K562 (cell line): ENCODE results near the gene PUM2. TPM values are rescaled to one million over a fixed set of nuclear protein-coding genes. Genes with fewer than 3 reads are reported as not detected.
A peak's percentile ranks its signal among the peaks of the same experiment; 100 is the strongest.

Experiments
- ATAC-seq: fragments of 200-7000 bp; cut with Tn5 transposase; 3 replicates; pipeline ENCODE4 v1.9.1; 2020; ENCODE audit warnings: moderate library complexity
- BruUV-seq: library from RNA; stranded (reverse); fragments of 400-500 nt; replicated peaks from 2 replicates; lab custom pipeline; 2021; lab: Mats Ljungman, UMichigan
- CTCF ChIA-PET: fragments of 300-600 bp; formaldehyde crosslinking; extraction: SDS; loops from one replicate; lab custom pipeline; 2021; ENCODE audit warnings: low intra/inter-chr PET ratio; lab: Yijun Ruan, JAX
- POLR2A ChIA-PET: fragments of 300-600, 350-650 bp; sonication (Branson Sonifier 250); formaldehyde crosslinking; extraction: SDS; loops from one replicate; lab custom pipeline; 2021; ENCODE audit warnings: antibody characterized with exemption, inconsistent platforms; lab: Yijun Ruan, JAX
- DNase-seq, 4 experiments: peaks; one replicate each; pipeline versions ENCODE4 v3.0.0 to v3.0.0-alpha.2; 2011 to 2018; ENCODE audit warnings: low spot score in 3 of 4, mixed read lengths in 3 of 4; ENCODE audit errors: extremely low read depth in 1 of 4
- FAIRE-seq: peaks from 2 replicates; lab custom pipeline; 2011; peaks lifted over from hg19 to GRCh38; lab: Jason Lieb, UNC
- H2AFZ ChIP-seq: 2 replicates; pipeline ENCODE4 v1.6.0; 2011; ENCODE audit warnings: low read depth, low read length, control low read depth, inconsistent platforms
- H3K27ac ChIP-seq: fragments of 200-600 bp; 3 replicates; pipeline ENCODE4 v1.8.0; 2011; ENCODE audit warnings: low read depth, mild to moderate bottlenecking, control low read depth, inconsistent platforms, low read length, moderate library complexity, mixed read lengths; ENCODE audit errors: extremely low read depth
- H3K27me3 ChIP-seq, 2 experiments: fragments of 300-600 bp in 1 of 2; 2 replicates in 1 of 2; 3 replicates in 1 of 2; pipeline versions ENCODE4 v1.6.0 to v1.8.0; 2011; ENCODE audit warnings: inconsistent platforms in 2 of 2, low read length in 2 of 2, mild to moderate bottlenecking in 1 of 2, mixed read lengths in 1 of 2, moderate library complexity in 1 of 2; ENCODE audit not compliant: control insufficient read depth in 2 of 2, insufficient read depth in 2 of 2
- H3K36me3 ChIP-seq: fragments of 300-600 bp; 3 replicates; pipeline ENCODE4 v1.8.0; 2011; ENCODE audit warnings: mild to moderate bottlenecking, low read length, inconsistent platforms; ENCODE audit not compliant: control insufficient read depth, insufficient read depth
- H3K4me1 ChIP-seq, 2 experiments: fragments of 200-600 bp in 1 of 2; replicated peaks in 1 of 2; 2 replicates in 1 of 2; 3 replicates in 1 of 2; pipeline versions ENCODE4 v1.5.1 to v1.8.0; 2011; ENCODE audit warnings: inconsistent platforms in 2 of 2, low read length in 2 of 2, mild to moderate bottlenecking in 1 of 2, mixed read lengths in 1 of 2, moderate library complexity in 1 of 2; ENCODE audit not compliant: control insufficient read depth in 2 of 2, insufficient read depth in 2 of 2
- H3K4me2 ChIP-seq: 2 replicates; pipeline ENCODE4 v1.6.1; 2011; ENCODE audit warnings: low read length, control low read depth, inconsistent platforms, mixed read lengths; ENCODE audit not compliant: insufficient read depth
- H3K4me3 ChIP-seq: fragments of 200-600 bp; sonication (generic), shearing (Covaris generic); 2 replicates; pipeline ENCODE4 v1.5.1; 2016; ENCODE audit warnings: control low read depth, inconsistent platforms
- H3K79me2 ChIP-seq: fragments of 200-600 bp; 3 replicates; pipeline ENCODE4 v1.8.0; 2011; ENCODE audit warnings: low read length, inconsistent platforms; ENCODE audit not compliant: control insufficient read depth, insufficient read depth
- H3K9ac ChIP-seq, 2 experiments: 2 replicates each; pipeline versions ENCODE4 v1.6.0 to v1.6.1; 2011; ENCODE audit warnings: low read depth in 2 of 2, low read length in 2 of 2, control low read depth in 1 of 2, inconsistent platforms in 1 of 2, mild to moderate bottlenecking in 1 of 2, mixed read lengths in 1 of 2; ENCODE audit not compliant: insufficient read depth in 1 of 2
- H3K9me1 ChIP-seq: one replicate; pipeline ENCODE4 v1.6.0; 2011; ENCODE audit warnings: inconsistent platforms, mild to moderate bottlenecking, low read length, moderate library complexity; ENCODE audit not compliant: control insufficient read depth, insufficient read depth
- H3K9me3 ChIP-seq: replicated peaks from 2 replicates; pipeline ENCODE4 v1.5.1; 2011; ENCODE audit warnings: low read depth, low read length, inconsistent platforms; ENCODE audit not compliant: control insufficient read depth, insufficient read depth
- H4K20me1 ChIP-seq: replicated peaks from 2 replicates; pipeline ENCODE4 v1.6.1; 2011; ENCODE audit warnings: low read length, inconsistent platforms, mixed read lengths; ENCODE audit not compliant: control insufficient read depth, insufficient read depth
- FOSL1 ChIP-seq: fragments of 200-800 bp; sonication (Bioruptor generic); conservative IDR thresholded peaks from 2 replicates; pipeline ENCODE4 v1.6.1; 2016; ENCODE audit warnings: missing genetic modification characterization, missing compliant biosample characterization
- GTF2E2 ChIP-seq: fragments of 200-800 bp; sonication (Bioruptor generic); IDR thresholded peaks from 2 replicates; pipeline ENCODE4 v1.6.1; 2016; ENCODE audit warnings: missing genetic modification characterization, missing compliant biosample characterization
- HSF4 ChIP-seq: fragments of 250-450 bp; sonication (Bioruptor Pico); IDR thresholded peaks from 2 replicates; pipeline ENCODE4 v2.1.2; 2022; ENCODE audit warnings: mild to moderate bottlenecking, moderate library complexity, borderline replicate concordance
- MEF2D ChIP-seq: conservative IDR thresholded peaks from 2 replicates; pipeline ENCODE4 v1.6.1; 2016; ENCODE audit warnings: low read depth, missing genetic modification characterization, missing compliant biosample characterization
- TBL1XR1 ChIP-seq, 2 experiments: IDR thresholded peaks; 2 replicates each; pipeline ENCODE4 v1.6.1; 2012; ENCODE audit warnings: improper control_type of control experiment in 2 of 2, low read length in 2 of 2, mild to moderate bottlenecking in 1 of 2
- ZFP1 ChIP-seq: fragments of 450-650 bp; formaldehyde crosslinking; IDR thresholded peaks from 2 replicates; pipeline ENCODE4 v1.4.0; 2020; ENCODE audit warnings: mild to moderate bottlenecking, mixed read lengths
- ZNF146 ChIP-seq: IDR thresholded peaks from one replicate; pipeline ENCODE4 v1.6.1; 2018; ENCODE audit warnings: missing compliant biosample characterization; ENCODE audit not compliant: unreplicated experiment
- WGBS: fragments of 100-300 bp; shearing (Covaris generic); methylation state at CpG from one replicate; pipeline ENCODE4 v1.1.6; 2016; ENCODE audit warnings: low coverage, mixed read lengths; ENCODE audit not compliant: insufficient coverage; ENCODE audit errors: missing lambda C conversion rate; 5-methylcytosine and 5-hydroxymethylcytosine counted together
- in situ Hi-C: fragments of 300-500 bp; cut with MboI; formaldehyde crosslinking; loops from 4 replicates; pipeline ENCODE4 v1.15.0; 2018; ENCODE audit warnings: inconsistent platforms, mixed read lengths
- intact Hi-C: fragments of 100-400 bp; cut with micrococcal nuclease; formaldehyde crosslinking; loops from 2 replicates; pipeline ENCODE4 v1.14.2; 2022
- polyA plus RNA-seq, 8 experiments: library from polyadenylated mRNA; depleted of rRNA in 4 of 8; stranded (reverse) in 5 of 8; unstranded in 3 of 8; fragments of >200 nt; fragmentation: Nextera tagmentation in 2 of 8; fragmentation: Illumina TruSeq in 1 of 8; extraction: Ambion mirVana in 2 of 8; extraction: Trizol in 1 of 8; gene quantifications; 2 replicates each; pipeline versions ENCODE4 v1.2.1 to v1.2.3, GENCODE V29; 2011 to 2014; ENCODE audit warnings: inconsistent platforms in 1 of 8, missing spikeins in 1 of 8
- total RNA-seq, 7 experiments: library from RNA; depleted of rRNA in 6 of 7; stranded (reverse); fragments of >200 nt in 6 of 7; fragmentation: Illumina TruSeq in 2 of 7; extraction: Trizol in 2 of 7; gene quantifications; 2 replicates each; pipeline versions ENCODE4 v1.2.1 to v1.2.3, GENCODE V29; 2011 to 2021; ENCODE audit warnings: low replicate concordance in 1 of 7
- TF ChIP-seq, protein P1 (sequence below): sonication (generic); formaldehyde crosslinking; IDR thresholded peaks from 2 replicates; pipeline ENCODE4 v1.8.0; 2022; ENCODE audit warnings: missing genetic modification reagents, mild to moderate bottlenecking, moderate library complexity, borderline replicate concordance
- TF ChIP-seq, protein P2 (sequence below): fragments of 250-450 bp; sonication (Bioruptor Pico); IDR thresholded peaks from 2 replicates; pipeline ENCODE4 v1.5.0; 2020; ENCODE audit warnings: mild to moderate bottlenecking, borderline replicate concordance

Gene PUM2
- total and polyA plus RNA-seq, 9 of the 15 experiments (the other 6 are each of a cell fraction or from before 2014, with no cell fraction given) = 13.4 to 61.9 (median 28.3) TPM

DNA sequence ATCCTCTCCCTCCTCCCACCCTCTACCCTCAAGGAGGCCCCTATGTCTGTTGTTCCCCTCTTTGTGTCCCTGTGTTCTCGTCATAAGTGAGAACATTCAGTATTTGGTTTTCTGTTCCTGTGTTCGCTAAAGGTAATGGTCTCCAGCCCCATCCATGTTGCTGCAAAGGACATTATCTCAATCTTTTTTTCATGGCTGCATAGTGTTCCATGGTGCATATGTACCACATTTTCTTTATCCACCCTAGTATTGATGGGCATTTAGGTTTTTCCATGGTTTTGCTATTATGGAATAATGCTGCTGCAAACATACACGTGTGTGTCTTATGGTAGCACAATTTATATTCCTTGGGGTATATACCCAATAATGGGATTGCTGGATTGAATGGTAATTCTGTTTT, 33.0 kb downstream of the PUM2 start:
- DNase-seq (no peak), FAIRE-seq (no peak), ATAC-seq (no peak)
- peaks cover 80% of the 10 kb centered on the region for H3K36me3 ChIP-seq
- peak; percentile 72 for TF ChIP-seq ZNF146
- TF ChIP-seq, protein P1, sequence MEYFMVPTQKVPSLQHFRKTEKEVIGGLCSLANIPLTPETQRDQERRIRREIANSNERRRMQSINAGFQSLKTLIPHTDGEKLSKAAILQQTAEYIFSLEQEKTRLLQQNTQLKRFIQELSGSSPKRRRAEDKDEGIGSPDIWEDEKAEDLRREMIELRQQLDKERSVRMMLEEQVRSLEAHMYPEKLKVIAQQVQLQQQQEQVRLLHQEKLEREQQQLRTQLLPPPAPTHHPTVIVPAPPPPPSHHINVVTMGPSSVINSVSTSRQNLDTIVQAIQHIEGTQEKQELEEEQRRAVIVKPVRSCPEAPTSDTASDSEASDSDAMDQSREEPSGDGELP = no peak
- 89% methylated on average over 3 of the region's 3 CpGs for WGBS
- no peak overlapping the region for H3K9ac ChIP-seq
- peaks cover 58% of the 10 kb centered on the region for H3K79me2 ChIP-seq
- no peak overlapping the region for H3K4me2 ChIP-seq
- no peak overlapping the region for H3K4me3 ChIP-seq
- no peaks in the 10 kb centered on the region for H3K9me3 ChIP-seq
- no peak overlapping the region for H2AFZ ChIP-seq
- CTCF ChIA-PET = no interaction called here
- no TSS peak for BruUV-seq
- no peaks in the 10 kb centered on the region for H3K27me3 ChIP-seq
- intact Hi-C loops (no loop called here), in situ Hi-C loops (no loop called here)
- no peaks in the 10 kb centered on the region for H3K9me1 ChIP-seq
- H3K27ac ChIP-seq = no peak overlapping the region
- 0 out of 2 replicates have a peak, but pooled peaks cover 4% of the 10 kb centered on the region for H4K20me1 ChIP-seq
- no peaks in the 10 kb centered on the region; a peak in 1 of 5 replicates for H3K4me1 ChIP-seq
- POLR2A ChIA-PET = interaction anchor here (0.6 kb wide), 1 partner anchor 299 kb away, joined by 3 read pairs; no protein-coding TSS in a partner anchor

GRCh38 chr2:20317197-20317596, 33.4 kb downstream of the PUM2 start:
- no peaks in the 10 kb centered on the region for H3K9me1 ChIP-seq
- ChIA-PET CTCF (no interaction called here), POLR2A (interaction anchor here (0.6 to 0.7 kb wide), 2 partner anchors 9 to 299 kb away, joined by 3 read pairs; no protein-coding TSS in a partner anchor)
- no peak overlapping the region for H3K4me3 ChIP-seq
- ATAC-seq = no peak
- no peak overlapping the region for H2AFZ ChIP-seq
- 0 out of 2 replicates have a peak, but pooled peaks cover 4% of the 10 kb centered on the region for H4K20me1 ChIP-seq
- H3K9ac ChIP-seq = no peak overlapping the region
- FAIRE-seq = no peak
- H3K79me2 ChIP-seq = peaks cover 54% of the 10 kb centered on the region
- DNase-seq = no peak
- WGBS = 33% methylated on average over 1 of the region's 1 CpG
- BruUV-seq = no TSS peak
- no peak overlapping the region for H3K4me2 ChIP-seq
- H3K36me3 ChIP-seq = peaks cover 77% of the 10 kb centered on the region
- no peaks in the 10 kb centered on the region; a peak in 1 of 5 replicates for H3K4me1 ChIP-seq
- no peaks in the 10 kb centered on the region for H3K9me3 ChIP-seq
- H3K27ac ChIP-seq = no peak overlapping the region
- in situ Hi-C loops = no loop called here
- intact Hi-C loops = no loop called here
- TF ChIP-seq, protein P2, sequence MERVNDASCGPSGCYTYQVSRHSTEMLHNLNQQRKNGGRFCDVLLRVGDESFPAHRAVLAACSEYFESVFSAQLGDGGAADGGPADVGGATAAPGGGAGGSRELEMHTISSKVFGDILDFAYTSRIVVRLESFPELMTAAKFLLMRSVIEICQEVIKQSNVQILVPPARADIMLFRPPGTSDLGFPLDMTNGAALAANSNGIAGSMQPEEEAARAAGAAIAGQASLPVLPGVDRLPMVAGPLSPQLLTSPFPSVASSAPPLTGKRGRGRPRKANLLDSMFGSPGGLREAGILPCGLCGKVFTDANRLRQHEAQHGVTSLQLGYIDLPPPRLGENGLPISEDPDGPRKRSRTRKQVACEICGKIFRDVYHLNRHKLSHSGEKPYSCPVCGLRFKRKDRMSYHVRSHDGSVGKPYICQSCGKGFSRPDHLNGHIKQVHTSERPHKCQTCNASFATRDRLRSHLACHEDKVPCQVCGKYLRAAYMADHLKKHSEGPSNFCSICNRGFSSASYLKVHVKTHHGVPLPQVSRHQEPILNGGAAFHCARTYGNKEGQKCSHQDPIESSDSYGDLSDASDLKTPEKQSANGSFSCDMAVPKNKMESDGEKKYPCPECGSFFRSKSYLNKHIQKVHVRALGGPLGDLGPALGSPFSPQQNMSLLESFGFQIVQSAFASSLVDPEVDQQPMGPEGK (CRISPR knock-in tag) = no peak
- TF ChIP-seq GTF2E2 (tag) (no peak), ZFP1 (CRISPR knock-in tag) (no peak), MEF2D (no peak), FOSL1 (tag) (no peak), TBL1XR1 (IDR thresholded peaks at IDR 0.05; ENCODE audit: low read length in 2 of 2) (no peak), HSF4 (no peak)
- no peaks in the 10 kb centered on the region for H3K27me3 ChIP-seq
